HG02588 (cell line): ENCODE measurements around the gene CD46.

Source experiments
- ATAC-seq: cut with Tn5 transposase; IDR thresholded peaks from one replicate; pipeline ENCODE4 v1.9.1; 2021; ENCODE audit warnings: mild to moderate bottlenecking, moderate library complexity; ENCODE audit not compliant: unreplicated experiment

The CD46 gene

GRCh38 chr1:207844371-207844770, 92.5 kb downstream of the CD46 start:
- ATAC-seq, result no peak
